HEK293 (cell line): ENCODE data around the gene TPRN.
A peak's percentile ranks its signal among the peaks of the same experiment; 100 is the strongest.

ENCODE experiments used
- AEBP2 ChIP-seq: fragments of 450-650 bp; formaldehyde crosslinking; IDR thresholded peaks from 2 replicates; pipeline ENCODE4 v1.5.1; 2016; ENCODE audit warnings: missing biosample characterization, missing genetic modification characterization, borderline replicate concordance
- HOXD13 ChIP-seq: sonication (generic); formaldehyde crosslinking; IDR thresholded peaks from 2 replicates; pipeline ENCODE4 v1.8.0; 2022; ENCODE audit warnings: missing genetic modification reagents, borderline replicate concordance
- PRDM1 ChIP-seq: fragments of 450-650 bp; formaldehyde crosslinking; IDR thresholded peaks from 2 replicates; pipeline ENCODE4; 2016; ENCODE audit warnings: missing biosample characterization, missing genetic modification characterization
- YY1 ChIP-seq: fragments of 450-650 bp; formaldehyde crosslinking; IDR thresholded peaks from 2 replicates; pipeline ENCODE4 v1.5.1; 2018; ENCODE audit warnings: missing biosample characterization, missing genetic modification characterization
- ZBTB21 ChIP-seq: fragments of 450-650 bp; formaldehyde crosslinking; IDR thresholded peaks from 2 replicates; pipeline ENCODE4 v1.5.1; 2017; ENCODE audit warnings: missing biosample characterization, missing genetic modification characterization
- ZBTB6 ChIP-seq: fragments of 450-650 bp; formaldehyde crosslinking; IDR thresholded peaks from 2 replicates; pipeline ENCODE4 v1.5.1; 2017; ENCODE audit warnings: missing biosample characterization, missing genetic modification characterization
- ZFP37 ChIP-seq: fragments of 450-650 bp; formaldehyde crosslinking; IDR thresholded peaks from 2 replicates; pipeline ENCODE4 v1.5.1; 2016; ENCODE audit warnings: missing biosample characterization, missing genetic modification characterization
- ZFP69B ChIP-seq: fragments of 450-650 bp; formaldehyde crosslinking; IDR thresholded peaks from 2 replicates; pipeline ENCODE4 v1.5.1; 2016; ENCODE audit warnings: missing biosample characterization, missing genetic modification characterization
- ZNF274 ChIP-seq, 2 experiments: fragments of 200-500 bp in 1 of 2; fragments of 450-650 bp in 1 of 2; sonication (Bioruptor generic) in 1 of 2; formaldehyde crosslinking in 1 of 2; IDR thresholded peaks; 2 replicates each; pipeline versions ENCODE4 v1.5.1 to v1.6.1; 2014 to 2016; ENCODE audit warnings: borderline replicate concordance in 1 of 2, inconsistent platforms in 1 of 2, low read length in 1 of 2, missing biosample characterization in 1 of 2, missing genetic modification characterization in 1 of 2
- ZNF302 ChIP-seq: fragments of 450-650 bp; formaldehyde crosslinking; IDR thresholded peaks from 2 replicates; pipeline ENCODE4 v1.5.1; 2016; ENCODE audit warnings: missing biosample characterization, missing genetic modification characterization, low read depth
- ZNF311 ChIP-seq: fragments of 450-650 bp; formaldehyde crosslinking; IDR thresholded peaks from 2 replicates; pipeline ENCODE4 v1.5.1; 2017; ENCODE audit warnings: missing biosample characterization, missing genetic modification characterization, borderline replicate concordance
- ZNF324 ChIP-seq: fragments of 450-650 bp; formaldehyde crosslinking; IDR thresholded peaks from 2 replicates; pipeline ENCODE4 v1.5.1; 2016; ENCODE audit warnings: missing biosample characterization, missing genetic modification characterization
- ZNF341 ChIP-seq: fragments of 450-650 bp; formaldehyde crosslinking; IDR thresholded peaks from 2 replicates; pipeline ENCODE4; 2016; ENCODE audit warnings: low read depth, missing biosample characterization, missing genetic modification characterization
- ZNF362 ChIP-seq: fragments of 450-650 bp; formaldehyde crosslinking; IDR thresholded peaks from 2 replicates; pipeline ENCODE4 v1.5.1; 2016; ENCODE audit warnings: missing biosample characterization, missing genetic modification characterization
- ZNF37A ChIP-seq: fragments of 450-650 bp; IDR thresholded peaks from 2 replicates; pipeline ENCODE4 v1.5.1; 2018; ENCODE audit warnings: missing biosample characterization, missing genetic modification characterization
- ZNF391 ChIP-seq: fragments of 450-650 bp; formaldehyde crosslinking; IDR thresholded peaks from 2 replicates; pipeline ENCODE4 v1.5.1; 2016; ENCODE audit warnings: low read depth, missing biosample characterization, missing genetic modification characterization, borderline replicate concordance
- ZNF433 ChIP-seq: fragments of 450-650 bp; formaldehyde crosslinking; IDR thresholded peaks from 2 replicates; pipeline ENCODE4 v1.5.1; 2016; ENCODE audit warnings: missing biosample characterization, missing genetic modification characterization, low read depth
- ZNF501 ChIP-seq: fragments of 450-650 bp; formaldehyde crosslinking; IDR thresholded peaks from 2 replicates; pipeline ENCODE4 v1.5.1; 2016; ENCODE audit warnings: missing biosample characterization, missing genetic modification characterization
- ZNF560 ChIP-seq: fragments of 450-650 bp; formaldehyde crosslinking; IDR thresholded peaks from 2 replicates; pipeline ENCODE4 v1.5.1; 2017; ENCODE audit warnings: missing biosample characterization, missing genetic modification characterization, borderline replicate concordance
- ZNF645 ChIP-seq: fragments of 450-650 bp; formaldehyde crosslinking; IDR thresholded peaks from 2 replicates; pipeline ENCODE4; 2016; ENCODE audit warnings: missing biosample characterization, missing genetic modification characterization
- ZNF660 ChIP-seq: fragments of 450-650 bp; IDR thresholded peaks from 2 replicates; pipeline ENCODE4 v1.5.1; 2018; ENCODE audit warnings: missing biosample characterization, mild to moderate bottlenecking, missing genetic modification characterization
- ZNF701 ChIP-seq: fragments of 450-650 bp; formaldehyde crosslinking; IDR thresholded peaks from 2 replicates; pipeline ENCODE4 v1.5.1; 2016; ENCODE audit warnings: missing biosample characterization, missing genetic modification characterization
- ZNF792 ChIP-seq: fragments of 450-650 bp; formaldehyde crosslinking; IDR thresholded peaks from 2 replicates; pipeline ENCODE4 v1.5.1; 2016; ENCODE audit warnings: missing biosample characterization, missing genetic modification characterization
- ZNF830 ChIP-seq: fragments of 450-650 bp; IDR thresholded peaks from 2 replicates; pipeline ENCODE4 v1.5.0; 2018; ENCODE audit warnings: missing biosample characterization, missing genetic modification characterization, low read depth, mild to moderate bottlenecking, moderate library complexity
- TF ChIP-seq, protein P1 (sequence below): fragments of 450-650 bp; formaldehyde crosslinking; IDR thresholded peaks from 2 replicates; pipeline ENCODE4 v1.5.1; 2016; ENCODE audit warnings: missing biosample characterization, missing genetic modification characterization
- TF ChIP-seq, protein P2 (sequence below): fragments of 450-650 bp; formaldehyde crosslinking; IDR thresholded peaks from 2 replicates; pipeline ENCODE4 v1.5.1; 2016; ENCODE audit warnings: missing biosample characterization, missing genetic modification characterization
- TF ChIP-seq, protein P3 (sequence below): fragments of 450-650 bp; formaldehyde crosslinking; IDR thresholded peaks from 2 replicates; pipeline ENCODE4 v1.5.1; 2016; ENCODE audit warnings: missing biosample characterization, missing genetic modification characterization
- TF ChIP-seq, protein P4 (sequence below): fragments of 450-650 bp; formaldehyde crosslinking; IDR thresholded peaks from 2 replicates; pipeline ENCODE4 v1.5.1; 2016; ENCODE audit warnings: missing biosample characterization, missing genetic modification characterization

Gene TPRN

DNA sequence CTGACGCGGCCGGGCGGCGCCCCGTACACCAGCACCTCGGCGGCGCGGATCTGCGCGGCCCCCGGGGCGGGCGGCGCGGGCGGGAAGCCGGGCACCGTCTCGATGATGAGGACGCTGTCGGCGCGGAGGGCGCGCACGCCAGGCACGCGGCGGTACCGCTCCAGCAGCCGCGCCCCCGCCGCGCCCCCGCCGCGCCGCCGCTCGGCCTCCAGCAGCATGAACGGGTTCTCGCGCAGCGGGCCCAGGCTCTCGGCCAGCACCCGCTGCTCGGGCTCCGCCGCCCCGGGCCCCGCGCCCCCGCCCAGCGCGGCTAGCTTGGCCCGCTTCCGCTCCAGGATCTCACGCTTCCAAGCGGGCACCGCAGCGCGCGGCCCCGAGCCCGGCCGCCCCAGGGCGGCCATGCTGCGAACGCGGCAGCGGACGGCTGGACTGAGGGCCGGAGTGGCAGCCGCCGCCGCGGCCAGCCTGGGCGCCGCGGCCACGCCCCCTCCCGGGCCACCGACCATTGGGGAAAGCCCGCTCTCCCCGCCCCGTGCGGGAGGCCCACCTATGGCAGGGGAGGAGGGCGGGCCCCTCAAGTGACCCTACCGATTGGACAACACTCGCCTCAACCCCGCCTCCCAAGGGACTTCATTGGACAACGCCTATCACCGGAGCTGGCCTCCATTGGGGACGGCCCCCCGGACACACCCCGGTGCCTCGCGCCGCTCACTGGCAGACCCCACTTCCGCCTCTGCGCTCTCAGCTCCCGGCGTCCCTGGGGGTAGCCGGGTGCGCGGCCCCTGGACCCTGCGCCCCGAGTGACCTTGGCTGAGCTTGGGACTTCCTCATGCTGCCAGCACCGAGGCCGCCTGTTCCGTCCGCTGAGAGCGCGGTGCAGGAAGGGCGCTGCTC is at the start of gene TPRN (continued):
- TF ChIP-seq, protein P1, sequence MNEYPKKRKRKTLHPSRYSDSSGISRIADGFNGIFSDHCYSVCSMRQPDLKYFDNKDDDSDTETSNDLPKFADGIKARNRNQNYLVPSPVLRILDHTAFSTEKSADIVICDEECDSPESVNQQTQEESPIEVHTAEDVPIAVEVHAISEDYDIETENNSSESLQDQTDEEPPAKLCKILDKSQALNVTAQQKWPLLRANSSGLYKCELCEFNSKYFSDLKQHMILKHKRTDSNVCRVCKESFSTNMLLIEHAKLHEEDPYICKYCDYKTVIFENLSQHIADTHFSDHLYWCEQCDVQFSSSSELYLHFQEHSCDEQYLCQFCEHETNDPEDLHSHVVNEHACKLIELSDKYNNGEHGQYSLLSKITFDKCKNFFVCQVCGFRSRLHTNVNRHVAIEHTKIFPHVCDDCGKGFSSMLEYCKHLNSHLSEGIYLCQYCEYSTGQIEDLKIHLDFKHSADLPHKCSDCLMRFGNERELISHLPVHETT, result no peak
- TF ChIP-seq ZNF660 (peak; percentile 56; the same call in 1 of the 2 replicates), YY1 (tag by site-specific recombination) (no peak; the same call in none of the 2 replicates), AEBP2 (no peak), ZNF792 (tag by site-specific recombination) (no peak), ZNF274 (IDR thresholded peaks at IDR 0.05; ENCODE audit: low read length) (no peak), ZNF274 (tag by site-specific recombination; IDR thresholded peaks at IDR 0.05; ENCODE audit: borderline replicate concordance) (no peak), ZNF830 (tag by site-specific recombination) (no peak), ZNF433 (tag by site-specific recombination) (no peak), ZNF302 (tag by site-specific recombination) (no peak), ZBTB21 (no peak), ZNF324 (tag by site-specific recombination) (no peak), ZNF560 (tag by site-specific recombination) (no peak), ZNF701 (tag by site-specific recombination) (no peak), ZFP37 (tag by site-specific recombination) (no peak), ZNF501 (tag by site-specific recombination) (no peak; the same call in 1 of the 2 replicates), ZNF37A (tag by site-specific recombination) (no peak), ZNF362 (no peak), ZNF391 (tag by site-specific recombination) (no peak), ZNF311 (tag by site-specific recombination) (no peak), ZFP69B (tag by site-specific recombination) (no peak), HOXD13 (CRISPR knock-in tag) (no peak), ZNF341 (tag by site-specific recombination) (no peak), PRDM1 (tag by site-specific recombination) (no peak), ZNF645 (tag by site-specific recombination) (no peak), ZBTB6 (no peak)
- TF ChIP-seq, protein P2, sequence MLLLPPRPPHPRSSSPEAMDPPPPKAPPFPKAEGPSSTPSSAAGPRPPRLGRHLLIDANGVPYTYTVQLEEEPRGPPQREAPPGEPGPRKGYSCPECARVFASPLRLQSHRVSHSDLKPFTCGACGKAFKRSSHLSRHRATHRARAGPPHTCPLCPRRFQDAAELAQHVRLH (tag by site-specific recombination), result no peak
- TF ChIP-seq, protein P3, sequence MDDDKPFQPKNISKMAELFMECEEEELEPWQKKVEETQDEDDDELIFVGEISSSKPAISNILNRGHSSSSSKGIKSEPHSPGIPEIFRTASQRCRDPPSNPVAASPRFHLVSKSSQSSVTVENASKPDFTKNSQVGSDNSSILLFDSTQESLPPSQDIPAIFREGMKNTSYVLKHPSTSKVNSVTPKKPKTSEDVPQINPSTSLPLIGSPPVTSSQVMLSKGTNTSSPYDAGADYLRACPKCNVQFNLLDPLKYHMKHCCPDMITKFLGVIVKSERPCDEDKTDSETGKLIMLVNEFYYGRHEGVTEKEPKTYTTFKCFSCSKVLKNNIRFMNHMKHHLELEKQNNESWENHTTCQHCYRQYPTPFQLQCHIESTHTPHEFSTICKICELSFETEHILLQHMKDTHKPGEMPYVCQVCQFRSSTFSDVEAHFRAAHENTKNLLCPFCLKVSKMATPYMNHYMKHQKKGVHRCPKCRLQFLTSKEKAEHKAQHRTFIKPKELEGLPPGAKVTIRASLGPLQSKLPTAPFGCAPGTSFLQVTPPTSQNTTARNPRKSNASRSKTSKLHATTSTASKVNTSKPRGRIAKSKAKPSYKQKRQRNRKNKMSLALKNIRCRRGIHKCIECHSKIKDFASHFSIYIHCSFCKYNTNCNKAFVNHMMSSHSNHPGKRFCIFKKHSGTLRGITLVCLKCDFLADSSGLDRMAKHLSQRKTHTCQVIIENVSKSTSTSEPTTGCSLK (tag by site-specific recombination), result no peak
- TF ChIP-seq, protein P4, sequence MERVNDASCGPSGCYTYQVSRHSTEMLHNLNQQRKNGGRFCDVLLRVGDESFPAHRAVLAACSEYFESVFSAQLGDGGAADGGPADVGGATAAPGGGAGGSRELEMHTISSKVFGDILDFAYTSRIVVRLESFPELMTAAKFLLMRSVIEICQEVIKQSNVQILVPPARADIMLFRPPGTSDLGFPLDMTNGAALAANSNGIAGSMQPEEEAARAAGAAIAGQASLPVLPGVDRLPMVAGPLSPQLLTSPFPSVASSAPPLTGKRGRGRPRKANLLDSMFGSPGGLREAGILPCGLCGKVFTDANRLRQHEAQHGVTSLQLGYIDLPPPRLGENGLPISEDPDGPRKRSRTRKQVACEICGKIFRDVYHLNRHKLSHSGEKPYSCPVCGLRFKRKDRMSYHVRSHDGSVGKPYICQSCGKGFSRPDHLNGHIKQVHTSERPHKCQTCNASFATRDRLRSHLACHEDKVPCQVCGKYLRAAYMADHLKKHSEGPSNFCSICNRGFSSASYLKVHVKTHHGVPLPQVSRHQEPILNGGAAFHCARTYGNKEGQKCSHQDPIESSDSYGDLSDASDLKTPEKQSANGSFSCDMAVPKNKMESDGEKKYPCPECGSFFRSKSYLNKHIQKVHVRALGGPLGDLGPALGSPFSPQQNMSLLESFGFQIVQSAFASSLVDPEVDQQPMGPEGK (tag by site-specific recombination), result peak; percentile 97
